Measurements from ENCODE around the gene CAMK4. TPM values are rescaled to one million over a fixed set of nuclear protein-coding genes. Genes with fewer than 3 reads are reported as not detected.

The CAMK4 gene
- total RNA-seq, 1 donor, result 1.3 TPM

- H3K4me3 ChIP-seq (ENCODE audit: low read depth, low read length), result no peak overlapping the region
- no peak for DNase-seq (ENCODE audit: low read depth)
- TF ChIP-seq, protein P1, sequence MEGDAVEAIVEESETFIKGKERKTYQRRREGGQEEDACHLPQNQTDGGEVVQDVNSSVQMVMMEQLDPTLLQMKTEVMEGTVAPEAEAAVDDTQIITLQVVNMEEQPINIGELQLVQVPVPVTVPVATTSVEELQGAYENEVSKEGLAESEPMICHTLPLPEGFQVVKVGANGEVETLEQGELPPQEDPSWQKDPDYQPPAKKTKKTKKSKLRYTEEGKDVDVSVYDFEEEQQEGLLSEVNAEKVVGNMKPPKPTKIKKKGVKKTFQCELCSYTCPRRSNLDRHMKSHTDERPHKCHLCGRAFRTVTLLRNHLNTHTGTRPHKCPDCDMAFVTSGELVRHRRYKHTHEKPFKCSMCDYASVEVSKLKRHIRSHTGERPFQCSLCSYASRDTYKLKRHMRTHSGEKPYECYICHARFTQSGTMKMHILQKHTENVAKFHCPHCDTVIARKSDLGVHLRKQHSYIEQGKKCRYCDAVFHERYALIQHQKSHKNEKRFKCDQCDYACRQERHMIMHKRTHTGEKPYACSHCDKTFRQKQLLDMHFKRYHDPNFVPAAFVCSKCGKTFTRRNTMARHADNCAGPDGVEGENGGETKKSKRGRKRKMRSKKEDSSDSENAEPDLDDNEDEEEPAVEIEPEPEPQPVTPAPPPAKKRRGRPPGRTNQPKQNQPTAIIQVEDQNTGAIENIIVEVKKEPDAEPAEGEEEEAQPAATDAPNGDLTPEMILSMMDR (IDR thresholded peaks at IDR 0.05; ENCODE audit: insufficient read depth, low read depth, low read length), result no peak
Observed at GRCh38 chr5:111262153-111262552, 38.0 kb downstream of the CAMK4 start.

GRCh38 chr5:111262815-111263214 lies 38.6 kb downstream of the CAMK4 start:
- no peak overlapping the region for H3K4me3 ChIP-seq (ENCODE audit: low read depth, low read length)
- no peak for DNase-seq (ENCODE audit: low read depth)
- TF ChIP-seq, protein P1 (IDR thresholded peaks at IDR 0.05; ENCODE audit: insufficient read depth, low read depth, low read length), result no peak

DNA sequence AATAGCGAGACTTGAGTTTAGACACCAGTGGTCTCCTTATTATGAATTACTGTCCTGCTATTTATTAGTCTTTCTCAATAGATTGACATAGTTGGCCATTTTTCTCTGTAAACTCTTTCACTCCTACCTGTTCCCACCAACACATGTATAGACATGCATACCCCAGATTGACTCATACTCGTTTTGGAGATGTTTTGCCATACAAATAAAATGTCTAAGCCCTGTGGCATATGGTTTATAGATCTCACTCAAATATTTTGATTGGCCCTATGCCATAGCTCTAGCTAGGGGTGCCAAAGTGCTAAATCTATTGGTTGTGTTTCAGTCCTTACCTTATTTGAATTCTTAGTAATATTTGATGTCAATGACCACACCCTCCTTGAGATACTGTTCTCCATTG lies 42.3 kb downstream of the CAMK4 start:
- DNase-seq (ENCODE audit: low read depth), result no peak
- no peak overlapping the region for H3K4me3 ChIP-seq (ENCODE audit: low read depth, low read length)
- TF ChIP-seq, protein P1 (IDR thresholded peaks at IDR 0.05; ENCODE audit: insufficient read depth, low read depth, low read length), result no peak

GRCh38 chr5:111268300-111268699 lies 44.1 kb downstream of the CAMK4 start:
- DNase-seq (ENCODE audit: low read depth), result no peak
- H3K4me3 ChIP-seq (ENCODE audit: low read depth, low read length), result no peak overlapping the region
- TF ChIP-seq, protein P1 (IDR thresholded peaks at IDR 0.05; ENCODE audit: insufficient read depth, low read depth, low read length), result no peak

GRCh38 chr5:111271885-111272284 lies 47.7 kb downstream of the CAMK4 start:
- TF ChIP-seq, protein P1 (IDR thresholded peaks at IDR 0.05; ENCODE audit: insufficient read depth, low read depth, low read length), result no peak
- DNase-seq (ENCODE audit: low read depth), result no peak
- H3K4me3 ChIP-seq (ENCODE audit: low read depth, low read length), result no peak overlapping the region

DNA sequence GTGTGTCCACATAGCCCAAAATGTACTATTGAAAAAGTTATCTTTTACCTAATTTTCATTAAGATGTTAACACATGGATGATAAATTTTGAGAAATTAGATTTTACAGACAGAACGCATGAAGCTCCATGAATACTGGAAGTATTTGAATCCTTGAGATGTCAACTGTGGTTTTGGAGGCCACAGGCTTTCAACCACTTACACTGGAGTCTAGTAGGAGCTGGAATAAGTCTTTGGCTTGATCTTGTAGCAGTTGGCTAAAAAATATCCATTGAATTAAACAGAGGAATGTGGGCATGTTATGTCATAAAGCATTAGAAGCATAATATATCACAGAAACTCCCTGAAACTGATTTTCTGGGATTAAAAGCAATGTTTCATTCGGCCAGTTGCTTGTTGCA lies 52.9 kb downstream of the CAMK4 start:
- TF ChIP-seq, protein P1 (IDR thresholded peaks at IDR 0.05; ENCODE audit: insufficient read depth, low read depth, low read length), result no peak
- H3K4me3 ChIP-seq (ENCODE audit: low read depth, low read length), result no peak overlapping the region
- DNase-seq (ENCODE audit: low read depth), result no peak

DNA sequence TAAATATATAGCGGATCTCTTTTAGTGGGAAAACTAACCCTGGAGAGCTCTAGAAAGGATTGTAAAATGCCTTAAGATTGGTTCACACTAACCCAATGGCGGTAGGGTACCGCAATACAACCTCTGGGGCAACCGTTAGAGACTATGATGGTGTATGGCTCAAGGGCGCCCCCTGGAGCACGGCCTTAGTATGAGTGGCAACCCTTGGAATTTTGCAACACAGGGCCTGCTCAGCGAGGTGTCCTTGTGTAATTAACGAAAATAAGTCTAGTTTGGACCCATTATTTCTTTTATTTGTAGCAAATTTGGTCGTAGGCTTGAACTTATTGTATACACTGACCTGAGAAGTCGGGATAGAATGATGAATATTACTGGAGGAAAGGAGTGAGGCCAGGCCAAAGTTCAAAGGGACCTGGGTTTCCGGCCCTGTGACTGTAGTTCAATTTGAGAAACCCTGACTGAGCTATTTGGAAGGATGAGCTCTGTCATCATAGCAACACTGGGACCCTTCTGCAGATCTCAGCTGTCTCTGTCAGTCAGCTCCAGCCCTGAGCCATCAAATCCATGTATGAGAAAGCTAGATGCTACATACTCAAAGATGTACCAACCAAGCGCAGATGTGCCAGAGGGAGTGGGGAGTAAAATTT lies 54.8 kb downstream of the CAMK4 start:
- no peak overlapping the region for H3K4me3 ChIP-seq (ENCODE audit: low read depth, low read length)
- TF ChIP-seq, protein P1 (IDR thresholded peaks at IDR 0.05; ENCODE audit: insufficient read depth, low read depth, low read length), result peak; percentile 81
- DNase-seq (ENCODE audit: low read depth), result peak; percentile 46

Measured in fibroblast of villous mesenchyme (primary cell).